GM10248 (cell line): ENCODE measurements around the gene IL17A.
A peak's percentile ranks its signal among the peaks of the same experiment; 100 is the strongest.

Experiments
- CTCF ChIA-PET: fragments of 300-600 bp; sonication (Branson Sonifier 250); formaldehyde crosslinking; extraction: SDS; loops from one replicate; lab custom pipeline; 2021; ENCODE audit warnings: antibody characterized with exemption; lab: Yijun Ruan, JAX
- POLR2A ChIA-PET: fragments of 350-650 bp; sonication (Branson Sonifier 250); formaldehyde crosslinking; extraction: SDS; loops from one replicate; lab custom pipeline; 2020; ENCODE audit warnings: antibody characterized with exemption; lab: Yijun Ruan, JAX
- DNase-seq: peaks from one replicate; pipeline ENCODE4 v3.0.0; 2012; ENCODE audit errors: extremely low spot score
- CTCF ChIP-seq: IDR thresholded peaks from 2 replicates; pipeline ENCODE4 v1.5.1; 2012; ENCODE audit warnings: mild to moderate bottlenecking, low read depth; ENCODE audit errors: extremely low read depth, missing control alignments, control extremely low read depth

IL17A gene

DNA sequence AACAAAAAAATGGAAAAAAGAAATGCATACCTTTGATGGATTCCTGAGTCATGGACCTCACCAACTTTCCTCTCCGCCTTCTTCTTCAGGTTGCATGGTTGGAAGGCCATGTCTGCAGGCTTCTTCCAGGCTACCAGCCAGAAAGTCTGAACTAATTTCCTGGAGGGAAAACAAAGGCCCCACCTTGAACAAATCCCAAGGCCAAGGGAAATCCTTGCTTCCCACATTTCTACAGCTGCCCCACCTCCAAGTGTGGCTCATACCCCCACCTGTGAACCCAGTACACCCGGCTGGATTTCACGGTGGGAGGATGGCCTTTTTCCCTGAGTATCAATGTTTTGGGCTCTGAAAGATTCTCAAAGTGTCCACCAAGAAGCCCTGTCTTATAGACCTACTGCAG, 22.4 kb downstream of the IL17A start:
- ChIA-PET POLR2A (interaction anchor here (0.5 kb wide), 1 partner anchor 12 kb away, joined by 4 read pairs; no protein-coding TSS in a partner anchor), CTCF (no interaction called here)
- TF ChIP-seq CTCF = no peak
- DNase-seq = no peak

DNA sequence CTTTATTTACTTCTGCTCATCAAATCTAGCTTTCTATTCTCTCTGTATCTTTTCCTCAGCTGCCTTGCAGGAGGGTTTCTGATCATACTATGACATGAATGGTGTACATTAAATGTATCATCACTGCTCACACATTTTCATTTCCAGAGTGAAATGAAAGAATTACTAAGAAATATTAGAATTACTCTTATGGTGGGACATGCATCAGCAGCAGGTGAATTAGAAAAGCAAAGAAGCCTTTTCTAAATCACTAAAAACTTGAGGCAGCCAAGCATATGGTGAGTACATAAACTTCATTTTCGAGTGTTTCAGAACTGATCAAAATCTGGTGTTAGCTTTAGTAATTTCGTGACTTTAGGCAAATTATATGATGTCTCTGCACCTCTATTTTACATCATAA, 23.6 kb downstream of the IL17A start:
- DNase-seq = no peak
- no peak for TF ChIP-seq CTCF
- ChIA-PET CTCF (no interaction called here), POLR2A (no interaction called here)

- no peak for TF ChIP-seq CTCF
- POLR2A ChIA-PET = no interaction called here
- CTCF ChIA-PET = interaction anchor here (0.7 to 1.2 kb wide), 2 partner anchors 19 to 26 kb away, joined by 3 read pairs; no protein-coding TSS in a partner anchor
- DNase-seq = peak; percentile 25
These were observed 24.1 kb downstream of the IL17A start for GRCh38 chr6:52210227-52210626.

GRCh38 chr6:52213127-52213526, 27.0 kb downstream of the IL17A start:
- CTCF ChIA-PET = interaction anchor here (1.3 to 2.7 kb wide), 2 partner anchors 18 to 27 kb away, joined by 4 to 11 read pairs; no protein-coding TSS in a partner anchor
- POLR2A ChIA-PET = no interaction called here
- peak; percentile 10 for TF ChIP-seq CTCF
- no peak for DNase-seq

- ChIA-PET CTCF (interaction anchor here (1.3 kb wide), 1 partner anchor 15 kb away, joined by 3 read pairs; no protein-coding TSS in a partner anchor), POLR2A (no interaction called here)
- TF ChIP-seq CTCF = no peak
- no peak for DNase-seq
These were observed 29.6 kb downstream of the IL17A start for GRCh38 chr6:52215787-52216186.

- CTCF ChIA-PET = interaction anchor here (1.3 kb wide), 1 partner anchor 13 kb away, joined by 3 read pairs; no protein-coding TSS in a partner anchor
- no peak for DNase-seq
These were observed 30.9 kb downstream of the IL17A start for GRCh38 chr6:52216932-52217575.

More at GRCh38 chr6:52216932-52217575, 30.9 kb downstream of the IL17A start:
- POLR2A ChIA-PET = no interaction called here
- no peak for TF ChIP-seq CTCF
